GM12878 (cell line): Measurements from ENCODE around the gene ZNF397. TPM values are rescaled to one million over a fixed set of nuclear protein-coding genes. Genes with fewer than 3 reads are reported as not detected.

Experiments
- CTCF ChIP-seq, 3 experiments: IDR thresholded peaks in 2 of 3; conservative IDR thresholded peaks in 1 of 3; 2 replicates each; pipeline ENCODE4 v1.5.1; 2011; ENCODE audit warnings: low read depth in 3 of 3, low read length in 3 of 3, mild to moderate bottlenecking in 3 of 3, control low read depth in 2 of 3, moderate library complexity in 2 of 3, inconsistent platforms in 1 of 3, mixed read lengths in 1 of 3; ENCODE audit not compliant: control insufficient read depth in 2 of 3, insufficient read depth in 1 of 3; ENCODE audit errors: extremely low read depth in 1 of 3
- FOXM1 ChIP-seq: IDR thresholded peaks from 2 replicates; pipeline ENCODE4 v1.6.1; 2012; ENCODE audit warnings: low read depth, mild to moderate bottlenecking, inconsistent platforms, low read length, moderate library complexity
- HDAC2 ChIP-seq: fragments of 200-600 bp; sonication (generic); IDR thresholded peaks from 2 replicates; pipeline ENCODE4 v1.6.1; 2017
- HDAC6 ChIP-seq: fragments of 200-600 bp; sonication (generic); IDR thresholded peaks from one replicate; pipeline ENCODE4 v1.8.0; 2017; ENCODE audit warnings: antibody characterized with exemption; ENCODE audit not compliant: unreplicated experiment
- MLLT1 ChIP-seq: fragments of 450-650 bp; IDR thresholded peaks from 2 replicates; pipeline ENCODE4 v1.6.1; 2016; ENCODE audit warnings: mild to moderate bottlenecking
- RAD51 ChIP-seq: fragments of 450-650 bp; IDR thresholded peaks from 2 replicates; pipeline ENCODE4 v1.6.1; 2016; ENCODE audit warnings: moderate library complexity, mild to moderate bottlenecking, inconsistent platforms
- RB1 ChIP-seq: fragments of 450-650 bp; formaldehyde crosslinking; IDR thresholded peaks from 2 replicates; pipeline ENCODE4 v1.6.1; 2017; ENCODE audit warnings: mild to moderate bottlenecking, borderline replicate concordance
- RCOR1 ChIP-seq: conservative IDR thresholded peaks from 2 replicates; pipeline ENCODE4 v1.6.1; 2012; ENCODE audit warnings: low read depth, low read length, improper control_type of control experiment
- SREBF1 ChIP-seq: IDR thresholded peaks from 2 replicates; pipeline ENCODE4 v1.6.1; 2012; ENCODE audit warnings: mild to moderate bottlenecking, low read length
- ZBTB11 ChIP-seq: fragments of 450-650 bp; formaldehyde crosslinking; IDR thresholded peaks from 2 replicates; pipeline ENCODE4 v1.5.0; 2022; ENCODE audit warnings: mild to moderate bottlenecking, missing genetic modification characterization
- polyA plus RNA-seq, 11 experiments: library from polyadenylated mRNA; depleted of rRNA in 4 of 11; unstranded in 6 of 11; stranded (reverse) in 5 of 11; fragments of >200 nt; fragmentation: Nextera tagmentation in 4 of 11; fragmentation: Illumina TruSeq in 1 of 11; extraction: Ambion mirVana in 4 of 11; extraction: Trizol in 1 of 11; gene quantifications; 1 replicate in 1 of 11; 2 replicates in 10 of 11; pipeline versions ENCODE4 v1.2.1 to v1.2.3, GENCODE V29; 2011 to 2016; ENCODE audit warnings: inconsistent platforms in 2 of 11, missing spikeins in 2 of 11, low read depth in 1 of 11
- total RNA-seq, 4 experiments: library from RNA; depleted of rRNA in 3 of 4; stranded (reverse); fragments of >200 nt in 3 of 4; fragmentation: Illumina TruSeq in 1 of 4; extraction: Trizol in 1 of 4; gene quantifications; 2 replicates each; pipeline versions ENCODE4 v1.2.1 to v1.2.3, GENCODE V29; 2013 to 2021
- TF ChIP-seq, protein P1 (sequence below): fragments of 450-650 bp; IDR thresholded peaks from 2 replicates; pipeline ENCODE4 v1.6.1; 2017; ENCODE audit warnings: mild to moderate bottlenecking, moderate library complexity
- TF ChIP-seq, protein P2 (sequence below): IDR thresholded peaks from 2 replicates; pipeline ENCODE4 v1.6.1; 2012; ENCODE audit warnings: low read length, inconsistent platforms

Gene ZNF397
- total and polyA plus RNA-seq, 10 of the 15 experiments (the other 5 are each of a cell fraction or from before 2014, with no cell fraction given), result 5.2 to 13.3 (median 10.8) TPM

DNA sequence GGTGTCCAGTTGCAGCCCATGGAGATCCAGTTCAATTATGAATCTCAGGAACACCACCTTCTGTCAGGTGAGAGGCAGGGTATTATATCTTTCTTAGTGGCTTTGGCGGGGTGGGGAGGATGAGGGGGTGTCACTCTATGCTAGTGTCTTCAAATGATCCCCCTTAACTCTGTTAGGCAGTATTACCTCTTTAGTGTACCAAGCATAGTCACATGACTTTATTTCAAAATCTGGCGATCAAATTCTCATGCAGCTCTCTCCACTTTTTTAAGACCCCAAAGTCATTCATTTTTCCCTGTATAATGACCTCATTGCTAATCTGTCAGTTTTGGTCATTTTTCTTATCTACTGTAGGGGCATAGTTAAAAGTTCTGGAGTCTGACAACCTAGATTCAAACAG lies 50.3 kb downstream of the ZNF397 start (continued):
- TF ChIP-seq ZBTB11 (CRISPR knock-in tag), result no peak
- no peak for TF ChIP-seq RCOR1
- TF ChIP-seq MLLT1, result no peak
- TF ChIP-seq, protein P1, sequence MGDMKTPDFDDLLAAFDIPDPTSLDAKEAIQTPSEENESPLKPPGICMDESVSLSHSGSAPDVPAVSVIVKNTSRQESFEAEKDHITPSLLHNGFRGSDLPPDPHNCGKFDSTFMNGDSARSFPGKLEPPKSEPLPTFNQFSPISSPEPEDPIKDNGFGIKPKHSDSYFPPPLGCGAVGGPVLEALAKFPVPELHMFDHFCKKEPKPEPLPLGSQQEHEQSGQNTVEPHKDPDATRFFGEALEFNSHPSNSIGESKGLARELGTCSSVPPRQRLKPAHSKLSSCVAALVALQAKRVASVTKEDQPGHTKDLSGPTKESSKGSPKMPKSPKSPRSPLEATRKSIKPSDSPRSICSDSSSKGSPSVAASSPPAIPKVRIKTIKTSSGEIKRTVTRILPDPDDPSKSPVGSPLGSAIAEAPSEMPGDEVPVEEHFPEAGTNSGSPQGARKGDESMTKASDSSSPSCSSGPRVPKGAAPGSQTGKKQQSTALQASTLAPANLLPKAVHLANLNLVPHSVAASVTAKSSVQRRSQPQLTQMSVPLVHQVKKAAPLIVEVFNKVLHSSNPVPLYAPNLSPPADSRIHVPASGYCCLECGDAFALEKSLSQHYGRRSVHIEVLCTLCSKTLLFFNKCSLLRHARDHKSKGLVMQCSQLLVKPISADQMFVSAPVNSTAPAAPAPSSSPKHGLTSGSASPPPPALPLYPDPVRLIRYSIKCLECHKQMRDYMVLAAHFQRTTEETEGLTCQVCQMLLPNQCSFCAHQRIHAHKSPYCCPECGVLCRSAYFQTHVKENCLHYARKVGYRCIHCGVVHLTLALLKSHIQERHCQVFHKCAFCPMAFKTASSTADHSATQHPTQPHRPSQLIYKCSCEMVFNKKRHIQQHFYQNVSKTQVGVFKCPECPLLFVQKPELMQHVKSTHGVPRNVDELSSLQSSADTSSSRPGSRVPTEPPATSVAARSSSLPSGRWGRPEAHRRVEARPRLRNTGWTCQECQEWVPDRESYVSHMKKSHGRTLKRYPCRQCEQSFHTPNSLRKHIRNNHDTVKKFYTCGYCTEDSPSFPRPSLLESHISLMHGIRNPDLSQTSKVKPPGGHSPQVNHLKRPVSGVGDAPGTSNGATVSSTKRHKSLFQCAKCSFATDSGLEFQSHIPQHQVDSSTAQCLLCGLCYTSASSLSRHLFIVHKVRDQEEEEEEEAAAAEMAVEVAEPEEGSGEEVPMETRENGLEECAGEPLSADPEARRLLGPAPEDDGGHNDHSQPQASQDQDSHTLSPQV, result no peak
- TF ChIP-seq HDAC6, result no peak
- no peak for TF ChIP-seq RAD51
- TF ChIP-seq HDAC2, result no peak
- no peak for TF ChIP-seq FOXM1
- no peak for TF ChIP-seq SREBF1
- TF ChIP-seq RB1, result no peak
- TF ChIP-seq, protein P2, sequence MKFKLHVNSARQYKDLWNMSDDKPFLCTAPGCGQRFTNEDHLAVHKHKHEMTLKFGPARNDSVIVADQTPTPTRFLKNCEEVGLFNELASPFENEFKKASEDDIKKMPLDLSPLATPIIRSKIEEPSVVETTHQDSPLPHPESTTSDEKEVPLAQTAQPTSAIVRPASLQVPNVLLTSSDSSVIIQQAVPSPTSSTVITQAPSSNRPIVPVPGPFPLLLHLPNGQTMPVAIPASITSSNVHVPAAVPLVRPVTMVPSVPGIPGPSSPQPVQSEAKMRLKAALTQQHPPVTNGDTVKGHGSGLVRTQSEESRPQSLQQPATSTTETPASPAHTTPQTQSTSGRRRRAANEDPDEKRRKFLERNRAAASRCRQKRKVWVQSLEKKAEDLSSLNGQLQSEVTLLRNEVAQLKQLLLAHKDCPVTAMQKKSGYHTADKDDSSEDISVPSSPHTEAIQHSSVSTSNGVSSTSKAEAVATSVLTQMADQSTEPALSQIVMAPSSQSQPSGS, result no peak
- TF ChIP-seq CTCF (IDR thresholded peaks at IDR 0.05 in 2 of 3, conservative IDR thresholded peaks at IDR 0.05 in 1 of 3; ENCODE audit: control insufficient read depth in 2 of 3, extremely low read depth in 1 of 3, insufficient read depth in 1 of 3, low read depth in 3 of 3, low read length in 3 of 3), result no peak
